B cell (primary cell): ENCODE measurements around the gene TMEM107. TPM values are rescaled to one million over a fixed set of nuclear protein-coding genes. Genes with fewer than 3 reads are reported as not detected.
A peak's percentile ranks its signal among the peaks of the same experiment; 100 is the strongest.

ENCODE experiments used
- ATAC-seq: fragments of 200-7000 bp; cut with Tn5 transposase; one replicate; pipeline ENCODE4 v1.10.0; 2021; ENCODE audit warnings: low read depth, mild to moderate bottlenecking, moderate number of reproducible peaks, moderate library complexity
- CTCF ChIA-PET: fragments of 350-600 bp; sonication (Branson Sonifier 250); formaldehyde crosslinking; loops from one replicate; lab custom pipeline; 2021; ENCODE audit warnings: antibody characterized with exemption, inconsistent platforms; lab: Charles Lee
- POLR2A ChIA-PET: fragments of 350-600 bp; sonication (Branson Sonifier 250); formaldehyde crosslinking; loops from one replicate; lab custom pipeline; 2021; ENCODE audit warnings: antibody characterized with exemption; lab: Charles Lee
- DNase-seq: peaks from one replicate; pipeline ENCODE4 v3.0.0; 2013
- H2AFZ ChIP-seq: 2 replicates; pipeline ENCODE4 v1.6.1; 2012; ENCODE audit warnings: mild to moderate bottlenecking, low read depth, low read length; ENCODE audit not compliant: insufficient read depth, poor library complexity, severe bottlenecking
- H3K27ac ChIP-seq, 2 donors: 1 replicate in 1 of 2; 2 replicates in 1 of 2; pipeline ENCODE4 v1.5.1; 2012 to 2013; ENCODE audit warnings: low read length in 2 of 2, mild to moderate bottlenecking in 2 of 2, moderate library complexity in 1 of 2
- H3K27me3 ChIP-seq, 4 experiments: fragments of 200-600 bp in 1 of 4; sonication (generic) in 1 of 4; replicated peaks in 1 of 4; 1 replicate in 2 of 4; 2 replicates in 2 of 4; pipeline versions ENCODE4 v1.6.1 to v1.7.0; 2013 to 2016; ENCODE audit warnings: low read length in 3 of 4, mild to moderate bottlenecking in 2 of 4, mixed read lengths in 1 of 4, moderate library complexity in 1 of 4; ENCODE audit not compliant: insufficient read depth in 4 of 4, control insufficient read depth in 3 of 4; ENCODE audit errors: control extremely low read depth in 1 of 4
- H3K36me3 ChIP-seq, 2 experiments: replicated peaks in 1 of 2; 1 replicate in 1 of 2; 2 replicates in 1 of 2; pipeline versions ENCODE4 v1.6.1 to v1.7.1; 2013; ENCODE audit warnings: low read length in 1 of 2; ENCODE audit not compliant: insufficient read depth in 2 of 2, control insufficient read depth in 1 of 2; ENCODE audit errors: control extremely low read depth in 1 of 2, extremely low read depth in 1 of 2
- H3K4me1 ChIP-seq, 2 donors: fragments of 200-600 bp in 1 of 2; sonication (generic) in 1 of 2; 1 replicate in 1 of 2; 2 replicates in 1 of 2; pipeline versions ENCODE4 v1.5.1 to v1.6.1; 2013 to 2017; ENCODE audit warnings: low read length in 2 of 2; ENCODE audit not compliant: control insufficient read depth in 2 of 2, insufficient read depth in 2 of 2
- H3K4me2 ChIP-seq: replicated peaks from 2 replicates; pipeline ENCODE3; 2012; ENCODE audit warnings: mild to moderate bottlenecking, low read depth, low read length; ENCODE audit not compliant: poor library complexity, severe bottlenecking
- H3K4me3 ChIP-seq, 5 experiments: fragments of 200-600 bp in 1 of 5; sonication (generic) in 1 of 5; 1 replicate in 3 of 5; 2 replicates in 2 of 5; pipeline versions ENCODE4 v1.5.1 to v1.7.0; 2011 to 2016; ENCODE audit warnings: low read length in 4 of 5, mild to moderate bottlenecking in 4 of 5, low read depth in 2 of 5, control low read depth in 1 of 5, moderate library complexity in 1 of 5; ENCODE audit not compliant: insufficient read depth in 1 of 5; ENCODE audit errors: control extremely low read depth in 1 of 5, extremely low read depth in 1 of 5
- H3K79me2 ChIP-seq: fragments of 200-600 bp; sonication (generic); one replicate; pipeline ENCODE4 v1.6.0; 2016; ENCODE audit warnings: low read length; ENCODE audit not compliant: control insufficient read depth, insufficient read depth
- H3K9ac ChIP-seq: fragments of 200-600 bp; sonication (generic); 2 replicates; pipeline ENCODE4 v1.6.1; 2017; ENCODE audit warnings: mild to moderate bottlenecking, low read length, moderate library complexity
- H3K9me3 ChIP-seq, 3 donors: one replicate each; pipeline versions ENCODE4 v1.6.1 to v1.7.1; 2013; ENCODE audit warnings: low read length in 2 of 3; ENCODE audit not compliant: control insufficient read depth in 2 of 3, insufficient read depth in 1 of 3; ENCODE audit errors: control extremely low read depth in 1 of 3
- H4K20me1 ChIP-seq: 2 replicates; pipeline ENCODE4 v1.6.0; 2012; ENCODE audit warnings: mild to moderate bottlenecking, low read length; ENCODE audit not compliant: insufficient read depth, control insufficient read depth, poor library complexity, severe bottlenecking
- H3K27ac Mint-ChIP-seq: one replicate; pipeline ENCODE4 v1.8.0; 2021; ENCODE audit warnings: mixed read lengths
- H3K27me3 Mint-ChIP-seq: one replicate; pipeline ENCODE4 v1.8.0; 2021; ENCODE audit warnings: mixed read lengths
- H3K4me1 Mint-ChIP-seq: one replicate; pipeline ENCODE4 v1.8.0; 2021; ENCODE audit warnings: mixed read lengths
- H3K4me3 Mint-ChIP-seq: one replicate; pipeline ENCODE4 v1.8.0; 2021; ENCODE audit warnings: mixed read lengths
- H3K9me3 Mint-ChIP-seq: one replicate; pipeline ENCODE4 v1.8.0; 2022; ENCODE audit warnings: mixed read lengths; ENCODE audit not compliant: insufficient read depth
- CTCF ChIP-seq: fragments of 200-600 bp; IDR thresholded peaks from one replicate; pipeline ENCODE4 v1.8.0; 2022; ENCODE audit warnings: antibody characterized with exemption, mild to moderate bottlenecking
- EZH2 ChIP-seq: IDR thresholded peaks from 2 replicates; pipeline ENCODE4 v1.6.1; 2012; ENCODE audit warnings: borderline replicate concordance, low read depth, mild to moderate bottlenecking, moderate library complexity, low read length; ENCODE audit not compliant: insufficient read depth, poor library complexity, severe bottlenecking
- WGBS: methylation state at CpG from one replicate; pipeline ENCODE4 v1.1.5; 2013; ENCODE audit warnings: missing lambda C conversion rate; ENCODE audit not compliant: insufficient coverage; 5-methylcytosine and 5-hydroxymethylcytosine counted together
- intact Hi-C: fragments of 100-400 bp; cut with micrococcal nuclease; formaldehyde crosslinking; loops from one replicate; pipeline ENCODE4 v1.10.0; 2022
- polyA plus RNA-seq: library from polyadenylated mRNA; depleted of rRNA; stranded (reverse); fragments of >200 nt; gene quantifications from 2 replicates; pipeline ENCODE4 v1.2.3, GENCODE V29; 2012
- total RNA-seq, 2 donors: library from RNA; stranded (reverse); fragments of 120-200 nt in 1 of 2; gene quantifications; 1 replicate in 1 of 2; 2 replicates in 1 of 2; pipeline versions ENCODE4 v1.2.3 to v1.2.4, GENCODE V29; 2013 to 2022

The TMEM107 gene
- total and polyA plus RNA-seq, 2 donors (not counting 1 experiment from before 2014, with no cell fraction given): 13.3 to 30.3 TPM

GRCh38 chr17:8156246-8156992, 19.8 kb downstream of the TMEM107 start:
- TF ChIP-seq EZH2 (no peak), CTCF (no peak)
- WGBS: under 1% methylated on average over 57 of the region's 59 CpGs

More at GRCh38 chr17:8156246-8156992, 19.8 kb downstream of the TMEM107 start:
- peaks cover 59 to 85% of the 10 kb centered on the region in 2 donors for H3K4me1 ChIP-seq
- Mint-ChIP-seq H3K27ac (no peak overlapping the region), H3K4me3 (no peak overlapping the region), H3K9me3 (no peaks in the 10 kb centered on the region), H3K27me3 (no peaks in the 10 kb centered on the region), H3K4me1 (peaks cover 50% of the 10 kb centered on the region)
- intact Hi-C loops: loop anchor here (1.0 kb wide), 8 partner anchors 17 to 132 kb away; partner anchors contain the start of gene RANGRF
- ChIA-PET CTCF (interaction anchor here (0.6 to 7.7 kb wide), 20 partner anchors 11 to 96 kb away, joined by 3 to 86 read pairs (median 4); partner anchors contain the start of genes ALOXE3, BORCS6, CTC1 and HES7), POLR2A (interaction anchor here (0.6 to 4.5 kb wide), 20 partner anchors 13 to 469 kb away, joined by 3 to 23 read pairs (median 6); partner anchors contain the start of genes ALOX12B, ALOXE3, BORCS6 and CTC1)
- H3K27me3 ChIP-seq: no peaks in the 10 kb centered on the region
- peaks cover 0 to 6% (median 0%) of the 10 kb centered on the region in 3 donors for H3K9me3 ChIP-seq
- H3K4me2 ChIP-seq: peak overlapping the region; percentile 88
- DNase-seq (peak; percentile 100), ATAC-seq (peak; percentile 79)
- peak overlapping the region; percentile 69 to 96 (median 84) for H3K4me3 ChIP-seq
- H4K20me1 ChIP-seq: peaks cover 38% of the 10 kb centered on the region
- H2AFZ ChIP-seq: no peak overlapping the region
- peaks cover 0 to 22% of the 10 kb centered on the region in 2 experiments for H3K36me3 ChIP-seq
- peak overlapping the region; percentile 88 for H3K9ac ChIP-seq
- peaks cover 41% of the 10 kb centered on the region for H3K79me2 ChIP-seq
- H3K27ac ChIP-seq: peak overlapping the region; percentile 98 to 100
